GM12801 (cell line): ENCODE measurements around the gene CFD.

Experiments
- CTCF ChIP-seq: IDR thresholded peaks from one replicate; pipeline ENCODE4 v1.5.1; 2011; ENCODE audit warnings: control low read depth; ENCODE audit not compliant: insufficient read length; ENCODE audit errors: extremely low read depth

The CFD gene

GRCh38 chr19:831407-832369 lies 27.8 kb upstream of the CFD start:
- TF ChIP-seq CTCF: no peak

DNA sequence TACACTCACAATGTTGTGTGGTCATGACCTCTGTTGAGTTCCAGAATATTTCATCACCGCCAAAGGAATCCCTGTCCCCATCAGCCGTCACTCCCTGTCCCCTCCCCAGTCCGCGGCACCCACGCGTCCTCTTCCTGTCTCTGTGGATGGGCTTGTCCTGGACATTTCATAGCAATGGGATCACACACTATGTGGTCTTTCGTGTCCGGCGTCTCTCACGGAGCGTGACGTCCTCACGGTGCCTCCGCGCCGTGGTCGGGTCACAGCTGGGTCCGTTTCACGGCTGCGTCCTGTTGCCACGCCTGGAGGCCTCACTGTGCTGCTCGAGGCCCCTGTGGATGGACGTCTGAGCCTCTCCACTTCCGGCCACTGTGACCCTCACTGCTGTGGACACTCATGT lies 25.2 kb upstream of the CFD start:
- no peak for TF ChIP-seq CTCF

- TF ChIP-seq CTCF: no peak
Measured at GRCh38 chr19:835210-835810, 24.2 kb upstream of the CFD start.

- TF ChIP-seq CTCF: no peak
Measured at GRCh38 chr19:840519-841206, 18.8 kb upstream of the CFD start, which contains the start of gene PRTN3. TSS of gene PRTN3 (plus strand) at chr19:840999. CDS start at chr19:841009, 10 bp downstream.

GRCh38 chr19:843180-843835 lies 16.2 kb upstream of the CFD start:
- TF ChIP-seq CTCF: no peak

- TF ChIP-seq CTCF: no peak
Measured at GRCh38 chr19:843836-844545, 15.5 kb upstream of the CFD start.
